HepG2 (cell line): ENCODE results near the gene PHRF1. TPM values are rescaled to one million over a fixed set of nuclear protein-coding genes. Genes with fewer than 3 reads are reported as not detected.
A peak's percentile ranks its signal among the peaks of the same experiment; 100 is the strongest.

ENCODE experiments used
- GABPA ChIP-seq, 2 experiments: IDR thresholded peaks; 2 replicates each; pipeline ENCODE4 v1.6.1; 2011 to 2016; ENCODE audit warnings: low read depth in 2 of 2, low read length in 1 of 2, missing biosample characterization in 1 of 2, missing genetic modification characterization in 1 of 2
- MAX ChIP-seq: IDR thresholded peaks from 2 replicates; pipeline ENCODE4 v1.6.1; 2012; ENCODE audit warnings: inconsistent platforms
- MTF1 ChIP-seq: sonication (generic); formaldehyde crosslinking; IDR thresholded peaks from 2 replicates; pipeline ENCODE4 v1.5.0; 2020; ENCODE audit warnings: missing genetic modification reagents
- RCOR2 ChIP-seq: IDR thresholded peaks from 2 replicates; pipeline ENCODE4 v1.6.1; 2016; ENCODE audit warnings: missing biosample characterization, missing genetic modification reagents
- SAP130 ChIP-seq: IDR thresholded peaks from 2 replicates; pipeline ENCODE4 v1.6.1; 2016; ENCODE audit warnings: low read depth
- SCMH1 ChIP-seq: sonication (generic); formaldehyde crosslinking; IDR thresholded peaks from 2 replicates; pipeline ENCODE4 v1.9.0; 2021; ENCODE audit warnings: missing genetic modification reagents, mild to moderate bottlenecking, borderline replicate concordance
- STAG1 ChIP-seq: sonication (generic); formaldehyde crosslinking; IDR thresholded peaks from 2 replicates; pipeline ENCODE4 v1.4.0; 2020; ENCODE audit warnings: missing genetic modification reagents
- TARDBP ChIP-seq: sonication (generic); formaldehyde crosslinking; IDR thresholded peaks from 2 replicates; pipeline ENCODE4 v1.8.0; 2022; ENCODE audit warnings: mild to moderate bottlenecking, missing genetic modification reagents
- ZBTB1 ChIP-seq: sonication (generic); formaldehyde crosslinking; IDR thresholded peaks from 2 replicates; pipeline ENCODE4 v1.4.0; 2020; ENCODE audit warnings: missing genetic modification reagents, borderline replicate concordance
- ZEB1 ChIP-seq: IDR thresholded peaks from 2 replicates; pipeline ENCODE4 v1.6.1; 2012; ENCODE audit warnings: mild to moderate bottlenecking, low read depth, inconsistent platforms; ENCODE audit not compliant: insufficient replicate concordance
- ZFX ChIP-seq: sonication (generic); formaldehyde crosslinking; IDR thresholded peaks from 2 replicates; pipeline ENCODE4 v1.4.0; 2020; ENCODE audit warnings: mild to moderate bottlenecking, low read depth, missing genetic modification reagents, moderate library complexity
- ZNF274 ChIP-seq: sonication (generic); formaldehyde crosslinking; IDR thresholded peaks from 2 replicates; pipeline ENCODE4 v1.5.1; 2020; ENCODE audit warnings: mild to moderate bottlenecking, missing genetic modification reagents
- ZNF547 ChIP-seq: sonication (generic); formaldehyde crosslinking; IDR thresholded peaks from 2 replicates; pipeline ENCODE4 v1.5.1; 2020; ENCODE audit warnings: mild to moderate bottlenecking, missing genetic modification reagents
- ZSCAN25 ChIP-seq: sonication (generic); formaldehyde crosslinking; IDR thresholded peaks from 2 replicates; pipeline ENCODE4 v1.8.0; 2022; ENCODE audit warnings: mild to moderate bottlenecking, missing genetic modification reagents
- polyA plus RNA-seq, 8 experiments: library from polyadenylated mRNA; depleted of rRNA in 3 of 8; stranded (reverse) in 7 of 8; unstranded in 1 of 8; fragments of >200 nt; fragmentation: Illumina TruSeq in 4 of 8; extraction: Trizol in 4 of 8; gene quantifications; 2 replicates each; pipeline versions ENCODE4 v1.2.1 to v1.2.3, GENCODE V29; 2011 to 2016; ENCODE audit warnings: low read depth in 4 of 8, missing spikeins in 1 of 8, mixed read lengths in 1 of 8; ENCODE audit not compliant: insufficient read depth in 1 of 8
- total RNA-seq, 5 experiments: library from RNA; depleted of rRNA; stranded (reverse); fragments of >200 nt; fragmentation: Illumina TruSeq; extraction: Trizol; gene quantifications; 2 replicates each; pipeline ENCODE4 v1.2.3, GENCODE V29; 2016; ENCODE audit warnings: low read depth in 1 of 5
- TF ChIP-seq, protein P1 (sequence below): sonication (generic); formaldehyde crosslinking; IDR thresholded peaks from 2 replicates; pipeline ENCODE4 v1.5.1; 2020; ENCODE audit warnings: mild to moderate bottlenecking, missing genetic modification reagents, moderate library complexity
- TF ChIP-seq, protein P2 (sequence below): fragments of 450-650 bp; IDR thresholded peaks from 2 replicates; pipeline ENCODE4 v1.6.1; 2016
- TF ChIP-seq, protein P3 (sequence below): sonication (generic); formaldehyde crosslinking; IDR thresholded peaks from 2 replicates; pipeline ENCODE4 v1.5.1; 2020; ENCODE audit warnings: missing genetic modification reagents, mild to moderate bottlenecking, borderline replicate concordance

Gene PHRF1
- total and polyA plus RNA-seq, 2 of the 13 experiments (the other 11 are each of a cell fraction or from before 2014, with no cell fraction given) = 8.2 to 16.7 TPM

GRCh38 chr11:557328-558132 lies 18.7 kb upstream of the PHRF1 start (continued):
- TF ChIP-seq, protein P1, sequence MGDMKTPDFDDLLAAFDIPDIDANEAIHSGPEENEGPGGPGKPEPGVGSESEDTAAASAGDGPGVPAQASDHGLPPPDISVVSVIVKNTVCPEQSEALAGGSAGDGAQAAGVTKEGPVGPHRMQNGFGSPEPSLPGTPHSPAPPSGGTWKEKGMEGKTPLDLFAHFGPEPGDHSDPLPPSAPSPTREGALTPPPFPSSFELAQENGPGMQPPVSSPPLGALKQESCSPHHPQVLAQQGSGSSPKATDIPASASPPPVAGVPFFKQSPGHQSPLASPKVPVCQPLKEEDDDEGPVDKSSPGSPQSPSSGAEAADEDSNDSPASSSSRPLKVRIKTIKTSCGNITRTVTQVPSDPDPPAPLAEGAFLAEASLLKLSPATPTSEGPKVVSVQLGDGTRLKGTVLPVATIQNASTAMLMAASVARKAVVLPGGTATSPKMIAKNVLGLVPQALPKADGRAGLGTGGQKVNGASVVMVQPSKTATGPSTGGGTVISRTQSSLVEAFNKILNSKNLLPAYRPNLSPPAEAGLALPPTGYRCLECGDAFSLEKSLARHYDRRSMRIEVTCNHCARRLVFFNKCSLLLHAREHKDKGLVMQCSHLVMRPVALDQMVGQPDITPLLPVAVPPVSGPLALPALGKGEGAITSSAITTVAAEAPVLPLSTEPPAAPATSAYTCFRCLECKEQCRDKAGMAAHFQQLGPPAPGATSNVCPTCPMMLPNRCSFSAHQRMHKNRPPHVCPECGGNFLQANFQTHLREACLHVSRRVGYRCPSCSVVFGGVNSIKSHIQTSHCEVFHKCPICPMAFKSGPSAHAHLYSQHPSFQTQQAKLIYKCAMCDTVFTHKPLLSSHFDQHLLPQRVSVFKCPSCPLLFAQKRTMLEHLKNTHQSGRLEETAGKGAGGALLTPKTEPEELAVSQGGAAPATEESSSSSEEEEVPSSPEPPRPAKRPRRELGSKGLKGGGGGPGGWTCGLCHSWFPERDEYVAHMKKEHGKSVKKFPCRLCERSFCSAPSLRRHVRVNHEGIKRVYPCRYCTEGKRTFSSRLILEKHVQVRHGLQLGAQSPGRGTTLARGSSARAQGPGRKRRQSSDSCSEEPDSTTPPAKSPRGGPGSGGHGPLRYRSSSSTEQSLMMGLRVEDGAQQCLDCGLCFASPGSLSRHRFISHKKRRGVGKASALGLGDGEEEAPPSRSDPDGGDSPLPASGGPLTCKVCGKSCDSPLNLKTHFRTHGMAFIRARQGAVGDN = peak; percentile 92
- 0 out of 2 replicates have a peak, but pooled peaks have one; percentile 29 for TF ChIP-seq ZNF547
- no peak for TF ChIP-seq RCOR2 (CRISPR knock-in tag)
- TF ChIP-seq, protein P2, sequence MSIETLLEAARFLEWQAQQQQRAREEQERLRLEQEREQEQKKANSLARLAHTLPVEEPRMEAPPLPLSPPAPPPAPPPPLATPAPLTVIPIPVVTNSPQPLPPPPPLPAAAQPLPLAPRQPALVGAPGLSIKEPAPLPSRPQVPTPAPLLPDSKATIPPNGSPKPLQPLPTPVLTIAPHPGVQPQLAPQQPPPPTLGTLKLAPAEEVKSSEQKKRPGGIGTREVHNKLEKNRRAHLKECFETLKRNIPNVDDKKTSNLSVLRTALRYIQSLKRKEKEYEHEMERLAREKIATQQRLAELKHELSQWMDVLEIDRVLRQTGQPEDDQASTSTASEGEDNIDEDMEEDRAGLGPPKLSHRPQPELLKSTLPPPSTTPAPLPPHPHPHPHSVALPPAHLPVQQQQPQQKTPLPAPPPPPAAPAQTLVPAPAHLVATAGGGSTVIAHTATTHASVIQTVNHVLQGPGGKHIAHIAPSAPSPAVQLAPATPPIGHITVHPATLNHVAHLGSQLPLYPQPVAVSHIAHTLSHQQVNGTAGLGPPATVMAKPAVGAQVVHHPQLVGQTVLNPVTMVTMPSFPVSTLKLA = peak; percentile 37
- TF ChIP-seq TARDBP = no peak
- TF ChIP-seq, protein P3, sequence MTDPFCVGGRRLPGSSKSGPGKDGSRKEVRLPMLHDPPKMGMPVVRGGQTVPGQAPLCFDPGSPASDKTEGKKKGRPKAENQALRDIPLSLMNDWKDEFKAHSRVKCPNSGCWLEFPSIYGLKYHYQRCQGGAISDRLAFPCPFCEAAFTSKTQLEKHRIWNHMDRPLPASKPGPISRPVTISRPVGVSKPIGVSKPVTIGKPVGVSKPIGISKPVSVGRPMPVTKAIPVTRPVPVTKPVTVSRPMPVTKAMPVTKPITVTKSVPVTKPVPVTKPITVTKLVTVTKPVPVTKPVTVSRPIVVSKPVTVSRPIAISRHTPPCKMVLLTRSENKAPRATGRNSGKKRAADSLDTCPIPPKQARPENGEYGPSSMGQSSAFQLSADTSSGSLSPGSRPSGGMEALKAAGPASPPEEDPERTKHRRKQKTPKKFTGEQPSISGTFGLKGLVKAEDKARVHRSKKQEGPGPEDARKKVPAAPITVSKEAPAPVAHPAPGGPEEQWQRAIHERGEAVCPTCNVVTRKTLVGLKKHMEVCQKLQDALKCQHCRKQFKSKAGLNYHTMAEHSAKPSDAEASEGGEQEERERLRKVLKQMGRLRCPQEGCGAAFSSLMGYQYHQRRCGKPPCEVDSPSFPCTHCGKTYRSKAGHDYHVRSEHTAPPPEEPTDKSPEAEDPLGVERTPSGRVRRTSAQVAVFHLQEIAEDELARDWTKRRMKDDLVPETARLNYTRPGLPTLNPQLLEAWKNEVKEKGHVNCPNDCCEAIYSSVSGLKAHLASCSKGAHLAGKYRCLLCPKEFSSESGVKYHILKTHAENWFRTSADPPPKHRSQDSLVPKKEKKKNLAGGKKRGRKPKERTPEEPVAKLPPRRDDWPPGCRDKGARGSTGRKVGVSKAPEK = no peak
- no peak for TF ChIP-seq STAG1 (CRISPR knock-in tag)
- TF ChIP-seq ZEB1 = peak; percentile 33
- TF ChIP-seq SCMH1 = no peak
- peak; percentile 33; the same call in 1 of the 2 replicates for TF ChIP-seq SAP130
- peak; percentile 73; the same call in 1 of the 2 replicates for TF ChIP-seq ZSCAN25 (CRISPR knock-in tag)
- no peak for TF ChIP-seq MTF1 (CRISPR knock-in tag)
- no peak for TF ChIP-seq ZBTB1 (CRISPR knock-in tag)
- TF ChIP-seq ZNF274 (CRISPR knock-in tag) = peak; percentile 46; the same call in 1 of the 2 replicates
- TF ChIP-seq ZFX (CRISPR knock-in tag) = peak; percentile 48; the same call in 1 of the 2 replicates
- no peak for TF ChIP-seq GABPA (IDR thresholded peaks at IDR 0.05; ENCODE audit: low read depth, low read length)
- peak; percentile 16; the same call in 1 of the 2 replicates for TF ChIP-seq GABPA (CRISPR knock-in tag; IDR thresholded peaks at IDR 0.05; ENCODE audit: low read depth)
- peak; percentile 75 for TF ChIP-seq MAX
- TF ChIP-seq, all 625 proteins: peak for 17
